ENCODE measurements around the gene KLC4.
A peak's percentile ranks its signal among the peaks of the same experiment; 100 is the strongest.

KLC4 gene

GRCh38 chr6:43054206-43054943 is 5.1 kb upstream of the KLC4 start:
- TF ChIP-seq TEAD4 (IDR thresholded peaks at IDR 0.05) (no peak), TCF12 (IDR thresholded peaks at IDR 0.05; ENCODE audit: low read depth) (0 out of 2 replicates have a peak, but pooled peaks have one; percentile 3)

- TF ChIP-seq REST (IDR thresholded peaks at IDR 0.05; ENCODE audit: low read depth) (no peak), CEBPB (IDR thresholded peaks at IDR 0.05) (no peak), TCF12 (IDR thresholded peaks at IDR 0.05; ENCODE audit: low read depth) (no peak), TAF1 (IDR thresholded peaks at IDR 0.05; ENCODE audit: low read depth) (no peak), EP300 (IDR thresholded peaks at IDR 0.05; ENCODE audit: borderline replicate concordance) (no peak), ZBTB7A (IDR thresholded peaks at IDR 0.05; ENCODE audit: low read depth) (no peak), YY1 (IDR thresholded peaks at IDR 0.05; ENCODE audit: low read depth) (no peak), RAD21 (IDR thresholded peaks at IDR 0.05; ENCODE audit: low read depth) (no peak)
- TF ChIP-seq, protein P1, sequence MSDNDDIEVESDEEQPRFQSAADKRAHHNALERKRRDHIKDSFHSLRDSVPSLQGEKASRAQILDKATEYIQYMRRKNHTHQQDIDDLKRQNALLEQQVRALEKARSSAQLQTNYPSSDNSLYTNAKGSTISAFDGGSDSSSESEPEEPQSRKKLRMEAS (IDR thresholded peaks at IDR 0.05) = no peak
- TF ChIP-seq, protein P2, sequence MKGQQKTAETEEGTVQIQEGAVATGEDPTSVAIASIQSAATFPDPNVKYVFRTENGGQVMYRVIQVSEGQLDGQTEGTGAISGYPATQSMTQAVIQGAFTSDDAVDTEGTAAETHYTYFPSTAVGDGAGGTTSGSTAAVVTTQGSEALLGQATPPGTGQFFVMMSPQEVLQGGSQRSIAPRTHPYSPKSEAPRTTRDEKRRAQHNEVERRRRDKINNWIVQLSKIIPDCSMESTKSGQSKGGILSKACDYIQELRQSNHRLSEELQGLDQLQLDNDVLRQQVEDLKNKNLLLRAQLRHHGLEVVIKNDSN (IDR thresholded peaks at IDR 0.05) = no peak
These were observed 3.5 kb upstream of the KLC4 start for GRCh38 chr6:43055966-43056365.

- TF ChIP-seq TCF12 (IDR thresholded peaks at IDR 0.05; ENCODE audit: low read depth) = no peak
- TF ChIP-seq YY1 (IDR thresholded peaks at IDR 0.05; ENCODE audit: low read depth) = no peak
- TF ChIP-seq CREB1 (IDR thresholded peaks at IDR 0.05; ENCODE audit: low read depth) = no peak
- no peak for TF ChIP-seq ZBTB7A (IDR thresholded peaks at IDR 0.05; ENCODE audit: low read depth)
- no peak for TF ChIP-seq REST (IDR thresholded peaks at IDR 0.05; ENCODE audit: low read depth)
- no peak for TF ChIP-seq TEAD4 (IDR thresholded peaks at IDR 0.05)
- TF ChIP-seq, protein P1 (IDR thresholded peaks at IDR 0.05) = no peak
- TF ChIP-seq NFIC (IDR thresholded peaks at IDR 0.05) = no peak
- no peak for TF ChIP-seq CEBPB (IDR thresholded peaks at IDR 0.05)
- TF ChIP-seq, protein P2 (IDR thresholded peaks at IDR 0.05) = no peak
- no peak for TF ChIP-seq EP300 (IDR thresholded peaks at IDR 0.05; ENCODE audit: borderline replicate concordance)
- TF ChIP-seq FOXM1 (IDR thresholded peaks at IDR 0.05; ENCODE audit: borderline replicate concordance, low read depth) = no peak
- no peak for TF ChIP-seq EGR1 (IDR thresholded peaks at IDR 0.05)
- TF ChIP-seq TAF1 (IDR thresholded peaks at IDR 0.05; ENCODE audit: low read depth) = no peak
- TF ChIP-seq RAD21 (IDR thresholded peaks at IDR 0.05; ENCODE audit: low read depth) = no peak
These were observed 900 bp upstream of the KLC4 start for GRCh38 chr6:43058531-43058930.

- TF ChIP-seq, protein P2 (IDR thresholded peaks at IDR 0.05) = 0 out of 2 replicates have a peak, but pooled peaks have one; percentile 15
- no peak for TF ChIP-seq CREB1 (IDR thresholded peaks at IDR 0.05; ENCODE audit: low read depth)
These were observed 763 bp downstream of the KLC4 start for GRCh38 chr6:43060034-43060754.

GRCh38 chr6:43060755-43061633 is 1.6 kb downstream of the KLC4 start:
- TF ChIP-seq CEBPB (IDR thresholded peaks at IDR 0.05) (no peak), EGR1 (IDR thresholded peaks at IDR 0.05) (no peak), ZBTB7A (IDR thresholded peaks at IDR 0.05; ENCODE audit: low read depth) (no peak), FOXM1 (IDR thresholded peaks at IDR 0.05; ENCODE audit: borderline replicate concordance, low read depth) (no peak), CREB1 (IDR thresholded peaks at IDR 0.05; ENCODE audit: low read depth) (no peak), TEAD4 (IDR thresholded peaks at IDR 0.05) (no peak), REST (IDR thresholded peaks at IDR 0.05; ENCODE audit: low read depth) (no peak), NFIC (IDR thresholded peaks at IDR 0.05) (no peak)
- TF ChIP-seq, protein P2 (IDR thresholded peaks at IDR 0.05) = no peak
